Measurements from ENCODE around the gene KLKB1.

- TF ChIP-seq EP300 (IDR thresholded peaks at IDR 0.05) (no peak), CTCF (IDR thresholded peaks at IDR 0.05) (no peak)
These were observed 66.9 kb downstream of the KLKB1 start for GRCh38 chr4:186294160-186294559.

All from gastroesophageal sphincter (tissue), 3 donors.